Measurements from ENCODE around the gene NSRP1. TPM values are rescaled to one million over a fixed set of nuclear protein-coding genes. Genes with fewer than 3 reads are reported as not detected.

The NSRP1 gene
- total and polyA plus RNA-seq, 4 donors = 12.9 to 29.2 (median 21.3) TPM

DNA sequence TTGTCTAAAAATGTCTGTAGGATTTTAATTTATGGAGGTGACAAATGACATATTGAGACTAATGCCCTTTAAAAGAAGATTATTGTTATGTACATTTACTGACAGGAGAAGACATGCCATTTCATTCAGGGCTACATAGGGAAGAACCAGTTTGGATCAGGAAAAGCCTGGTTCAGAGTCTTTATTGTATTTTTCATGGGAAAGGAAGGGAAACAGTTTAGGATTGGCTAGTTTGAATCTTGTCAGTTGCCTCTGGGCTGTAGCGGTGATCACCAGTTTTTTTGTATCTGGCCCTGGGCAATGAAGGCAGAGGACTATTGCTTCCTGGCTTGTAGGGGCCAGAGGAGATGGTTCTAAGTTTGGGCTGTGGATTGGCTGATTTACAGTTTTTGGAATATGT, 31.8 kb downstream of the NSRP1 start:
- no peak overlapping the region for H3K4me3 ChIP-seq (ENCODE audit: low read depth, low read length)
- 100% methylated on average over 1 of the region's 1 CpG for WGBS (ENCODE audit: insufficient coverage)
- H3K9me3 ChIP-seq (ENCODE audit: control insufficient read depth, insufficient read depth, low read length) = no peaks in the 10 kb centered on the region
- DNase-seq (ENCODE audit: low read depth in 4 of 6, low spot score in 6 of 6) = no peak
- no peak overlapping the region for H3K27ac ChIP-seq (ENCODE audit: low read depth, low read length)
- no peaks in the 10 kb centered on the region for H3K27me3 ChIP-seq (ENCODE audit: control insufficient read depth, insufficient read depth, low read length)
- H3K36me3 ChIP-seq (ENCODE audit: control insufficient read depth, insufficient read depth, low read length) = no peaks in the 10 kb centered on the region
- H3K4me1 ChIP-seq (ENCODE audit: control insufficient read depth, insufficient read depth, low read length) = no peaks in the 10 kb centered on the region

GRCh38 chr17:30151471-30151870, 34.9 kb downstream of the NSRP1 start:
- no peak for DNase-seq (ENCODE audit: low read depth in 4 of 6, low spot score in 6 of 6)
- WGBS (ENCODE audit: insufficient coverage) = 100% methylated on average over 2 of the region's 4 CpGs
- peaks cover under 1% of the 10 kb centered on the region for H3K36me3 ChIP-seq (ENCODE audit: control insufficient read depth, insufficient read depth, low read length)
- no peak overlapping the region for H3K27ac ChIP-seq (ENCODE audit: low read depth, low read length)
- H3K27me3 ChIP-seq (ENCODE audit: control insufficient read depth, insufficient read depth, low read length) = no peaks in the 10 kb centered on the region
- H3K4me3 ChIP-seq (ENCODE audit: low read depth, low read length) = no peak overlapping the region
- H3K4me1 ChIP-seq (ENCODE audit: control insufficient read depth, insufficient read depth, low read length) = no peaks in the 10 kb centered on the region
- no peaks in the 10 kb centered on the region for H3K9me3 ChIP-seq (ENCODE audit: control insufficient read depth, insufficient read depth, low read length)

GRCh38 chr17:30153463-30153862, 36.8 kb downstream of the NSRP1 start:
- DNase-seq (ENCODE audit: low read depth in 4 of 6, low spot score in 6 of 6) = no peak
- Histone ChIP-seq H3K4me3 (ENCODE audit: low read depth, low read length) (no peak overlapping the region), H3K27me3 (ENCODE audit: control insufficient read depth, insufficient read depth, low read length) (no peaks in the 10 kb centered on the region)

DNA sequence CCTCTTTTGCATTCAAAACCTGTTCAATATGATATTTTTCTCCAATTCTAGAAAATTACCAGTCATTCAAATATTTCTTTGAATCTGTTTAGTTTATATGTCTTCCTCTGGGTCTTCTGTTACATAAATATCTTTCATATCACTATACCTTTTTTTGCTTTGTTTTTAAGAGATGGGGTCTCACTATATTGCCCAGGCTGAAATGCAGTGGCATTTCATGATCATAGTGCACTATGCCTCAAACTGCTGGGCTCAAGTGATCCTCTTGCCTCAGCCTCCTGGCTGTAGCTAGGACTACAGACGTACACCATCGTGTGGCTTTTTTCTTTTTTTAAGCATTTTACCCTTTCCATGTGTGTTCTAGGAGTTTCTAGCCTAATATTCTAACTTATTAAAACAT, 38.8 kb downstream of the NSRP1 start:
- H3K36me3 ChIP-seq (ENCODE audit: control insufficient read depth, insufficient read depth, low read length) = peaks cover 2% of the 10 kb centered on the region
- H3K4me3 ChIP-seq (ENCODE audit: low read depth, low read length) = no peak overlapping the region
- H3K9me3 ChIP-seq (ENCODE audit: control insufficient read depth, insufficient read depth, low read length) = peaks cover 15% of the 10 kb centered on the region
- H3K27ac ChIP-seq (ENCODE audit: low read depth, low read length) = no peak overlapping the region
- no peaks in the 10 kb centered on the region for H3K4me1 ChIP-seq (ENCODE audit: control insufficient read depth, insufficient read depth, low read length)
- no peaks in the 10 kb centered on the region for H3K27me3 ChIP-seq (ENCODE audit: control insufficient read depth, insufficient read depth, low read length)
- no CpG with 5 or more reads among the region's 2 CpGs for WGBS (ENCODE audit: insufficient coverage)
- no peak for DNase-seq (ENCODE audit: low read depth in 4 of 6, low spot score in 6 of 6)

More at GRCh38 chr17:30153463-30153862, 36.8 kb downstream of the NSRP1 start:
- no peak overlapping the region for H3K27ac ChIP-seq (ENCODE audit: low read depth, low read length)
- H3K36me3 ChIP-seq (ENCODE audit: control insufficient read depth, insufficient read depth, low read length) = peaks cover 2% of the 10 kb centered on the region
- peaks cover 1% of the 10 kb centered on the region for H3K9me3 ChIP-seq (ENCODE audit: control insufficient read depth, insufficient read depth, low read length)
- H3K4me1 ChIP-seq (ENCODE audit: control insufficient read depth, insufficient read depth, low read length) = no peaks in the 10 kb centered on the region

DNA sequence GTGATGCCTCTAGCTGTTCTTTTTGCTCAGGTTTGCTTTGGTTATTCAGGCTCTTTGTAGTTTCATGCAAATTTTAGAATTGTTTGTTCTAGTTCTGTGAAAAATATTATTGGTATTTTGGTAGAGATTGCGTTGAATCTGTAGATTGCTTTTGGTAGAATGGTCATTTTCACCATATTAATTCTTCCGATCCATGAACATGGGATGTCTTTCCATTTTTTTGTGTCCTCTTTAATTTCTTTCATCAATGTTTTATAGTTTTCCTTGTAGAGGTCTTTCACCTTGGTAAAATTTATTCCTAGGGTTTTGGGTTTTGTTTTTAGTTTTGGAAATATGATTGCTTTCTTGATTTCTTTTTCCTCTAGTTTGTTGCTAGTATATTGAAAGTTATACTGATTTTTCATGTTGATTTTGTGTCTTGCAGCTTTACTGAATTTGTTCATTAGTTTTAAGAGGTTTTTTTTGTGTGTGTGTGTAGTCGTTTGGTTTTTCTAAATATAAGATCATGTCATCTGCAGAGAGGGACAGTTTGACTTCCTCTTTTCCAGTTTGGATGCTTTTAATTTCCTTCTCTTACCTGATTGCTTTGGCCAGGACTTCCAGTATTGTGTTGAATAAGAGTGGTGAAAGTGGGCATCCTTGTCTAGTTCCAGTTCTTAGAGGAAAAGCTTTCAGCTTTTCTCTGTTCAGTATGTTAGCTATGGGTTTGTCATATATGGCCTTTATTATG, 42.4 kb downstream of the NSRP1 start:
- DNase-seq (ENCODE audit: low read depth in 4 of 6, low spot score in 6 of 6) = no peak
- Histone ChIP-seq H3K27ac (ENCODE audit: low read depth, low read length) (no peak overlapping the region), H3K4me1 (ENCODE audit: control insufficient read depth, insufficient read depth, low read length) (no peaks in the 10 kb centered on the region), H3K4me3 (ENCODE audit: low read depth, low read length) (no peak overlapping the region), H3K36me3 (ENCODE audit: control insufficient read depth, insufficient read depth, low read length) (peaks cover 2% of the 10 kb centered on the region), H3K9me3 (ENCODE audit: control insufficient read depth, insufficient read depth, low read length) (peaks cover 19% of the 10 kb centered on the region), H3K27me3 (ENCODE audit: control insufficient read depth, insufficient read depth, low read length) (no peaks in the 10 kb centered on the region)
- no CpG with 5 or more reads among the region's 3 CpGs for WGBS (ENCODE audit: insufficient coverage)

DNA sequence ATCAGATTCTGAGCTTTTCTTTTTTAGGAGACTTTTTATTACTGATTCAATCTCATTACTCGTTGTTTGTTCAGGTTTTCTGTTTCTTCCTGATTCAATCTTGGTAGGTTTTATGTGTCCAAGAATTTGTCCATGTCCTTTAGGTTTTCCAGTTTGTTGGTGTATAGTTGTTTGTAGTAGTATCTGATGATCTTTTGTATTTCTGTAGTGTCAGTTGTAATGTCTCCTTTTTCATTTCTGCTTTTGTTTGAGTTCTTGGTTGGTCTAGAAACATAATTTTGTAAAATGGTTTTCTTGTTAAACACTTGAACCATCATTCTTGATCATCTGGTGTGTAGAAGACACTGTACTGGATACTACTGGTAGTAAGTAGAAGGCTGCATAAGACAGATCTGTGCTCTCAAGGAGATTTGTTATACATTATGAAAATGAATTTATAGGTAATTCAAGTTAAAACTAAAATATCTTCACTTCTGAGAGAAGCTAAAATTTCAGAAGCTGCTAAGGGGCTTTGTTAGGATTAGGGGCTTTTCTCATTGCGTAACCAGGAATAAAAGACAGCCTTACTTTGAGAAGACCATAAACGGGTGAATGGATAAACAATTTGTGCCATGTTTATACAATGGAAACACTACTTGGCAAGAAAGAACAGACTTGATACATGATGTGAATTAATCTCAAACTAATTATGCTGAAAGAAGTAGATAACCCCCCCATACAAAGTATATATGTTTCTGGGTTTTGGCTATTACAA, 44.0 kb downstream of the NSRP1 start:
- H3K9me3 ChIP-seq (ENCODE audit: control insufficient read depth, insufficient read depth, low read length) = peaks cover 19% of the 10 kb centered on the region
- no peak overlapping the region for H3K27ac ChIP-seq (ENCODE audit: low read depth, low read length)
- no peaks in the 10 kb centered on the region for H3K4me1 ChIP-seq (ENCODE audit: control insufficient read depth, insufficient read depth, low read length)
- no peak for DNase-seq (ENCODE audit: low read depth in 4 of 6, low spot score in 6 of 6)
- 67% methylated on average over 1 of the region's 3 CpGs for WGBS (ENCODE audit: insufficient coverage)
- H3K27me3 ChIP-seq (ENCODE audit: control insufficient read depth, insufficient read depth, low read length) = no peaks in the 10 kb centered on the region
- H3K4me3 ChIP-seq (ENCODE audit: low read depth, low read length) = no peak overlapping the region
- H3K36me3 ChIP-seq (ENCODE audit: control insufficient read depth, insufficient read depth, low read length) = peaks cover 2% of the 10 kb centered on the region

- peaks cover 19% of the 10 kb centered on the region for H3K9me3 ChIP-seq (ENCODE audit: control insufficient read depth, insufficient read depth, low read length)
- H3K4me3 ChIP-seq (ENCODE audit: low read depth, low read length) = no peak overlapping the region
- no peak for DNase-seq (ENCODE audit: low read depth in 4 of 6, low spot score in 6 of 6)
- H3K36me3 ChIP-seq (ENCODE audit: control insufficient read depth, insufficient read depth, low read length) = peaks cover under 1% of the 10 kb centered on the region
- no peaks in the 10 kb centered on the region for H3K27me3 ChIP-seq (ENCODE audit: control insufficient read depth, insufficient read depth, low read length)
- H3K4me1 ChIP-seq (ENCODE audit: control insufficient read depth, insufficient read depth, low read length) = no peaks in the 10 kb centered on the region
- H3K27ac ChIP-seq (ENCODE audit: low read depth, low read length) = no peak overlapping the region
These were observed 45.0 kb downstream of the NSRP1 start for GRCh38 chr17:30161601-30162000.

DNA sequence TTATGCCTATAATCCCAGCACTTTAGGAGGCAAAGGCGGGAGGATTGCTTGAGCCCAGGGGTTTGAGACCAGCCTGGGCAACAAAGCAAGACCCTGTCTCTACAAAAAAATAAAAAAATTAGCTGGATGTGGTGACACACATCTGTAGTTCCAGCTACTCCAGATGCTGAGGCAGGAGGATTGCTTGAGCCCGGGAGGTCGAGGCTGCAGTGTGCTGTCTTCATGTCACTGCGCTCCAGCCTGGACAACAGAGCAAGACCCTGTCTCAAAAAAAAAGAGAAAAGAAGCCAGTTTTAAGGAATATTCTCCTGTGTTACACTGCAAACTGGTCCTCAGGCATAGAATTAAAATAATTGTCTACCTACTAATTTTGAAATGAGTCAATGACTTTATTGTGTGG, 47.9 kb downstream of the NSRP1 start:
- no peak overlapping the region for H3K27ac ChIP-seq (ENCODE audit: low read depth, low read length)
- no peak overlapping the region for H3K4me3 ChIP-seq (ENCODE audit: low read depth, low read length)
- H3K9me3 ChIP-seq (ENCODE audit: control insufficient read depth, insufficient read depth, low read length) = peaks cover 9% of the 10 kb centered on the region
- 93% methylated on average over 3 of the region's 4 CpGs for WGBS (ENCODE audit: insufficient coverage)
- no peaks in the 10 kb centered on the region for H3K4me1 ChIP-seq (ENCODE audit: control insufficient read depth, insufficient read depth, low read length)
- no peaks in the 10 kb centered on the region for H3K27me3 ChIP-seq (ENCODE audit: control insufficient read depth, insufficient read depth, low read length)
- DNase-seq (ENCODE audit: low read depth in 4 of 6, low spot score in 6 of 6) = no peak
- H3K36me3 ChIP-seq (ENCODE audit: control insufficient read depth, insufficient read depth, low read length) = no peaks in the 10 kb centered on the region

- Histone ChIP-seq H3K36me3 (ENCODE audit: control insufficient read depth, insufficient read depth, low read length) (no peaks in the 10 kb centered on the region), H3K9me3 (ENCODE audit: control insufficient read depth, insufficient read depth, low read length) (peaks cover 5% of the 10 kb centered on the region)
- WGBS (ENCODE audit: insufficient coverage) = 71% methylated on average over 1 of the region's 3 CpGs
These were observed 48.5 kb downstream of the NSRP1 start for GRCh38 chr17:30165147-30165546.

GRCh38 chr17:30165960-30166359, 49.3 kb downstream of the NSRP1 start:
- Histone ChIP-seq H3K27me3 (ENCODE audit: control insufficient read depth, insufficient read depth, low read length) (no peaks in the 10 kb centered on the region), H3K9me3 (ENCODE audit: control insufficient read depth, insufficient read depth, low read length) (no peaks in the 10 kb centered on the region), H3K27ac (ENCODE audit: low read depth, low read length) (no peak overlapping the region), H3K4me3 (ENCODE audit: low read depth, low read length) (no peak overlapping the region), H3K36me3 (ENCODE audit: control insufficient read depth, insufficient read depth, low read length) (no peaks in the 10 kb centered on the region), H3K4me1 (ENCODE audit: control insufficient read depth, insufficient read depth, low read length) (no peaks in the 10 kb centered on the region)
- no peak for DNase-seq (ENCODE audit: low read depth in 4 of 6, low spot score in 6 of 6)
- WGBS (ENCODE audit: insufficient coverage) = no CpG with 5 or more reads among the region's 1 CpG

More at GRCh38 chr17:30165147-30165546, 48.5 kb downstream of the NSRP1 start:
- no peaks in the 10 kb centered on the region for H3K4me1 ChIP-seq (ENCODE audit: control insufficient read depth, insufficient read depth, low read length)
- no peaks in the 10 kb centered on the region for H3K27me3 ChIP-seq (ENCODE audit: control insufficient read depth, insufficient read depth, low read length)
- H3K27ac ChIP-seq (ENCODE audit: low read depth, low read length) = no peak overlapping the region
- no peak for DNase-seq (ENCODE audit: low read depth in 4 of 6, low spot score in 6 of 6)
- no peak overlapping the region for H3K4me3 ChIP-seq (ENCODE audit: low read depth, low read length)

Data from spinal cord (tissue), 10 donors.